DND-41 (cell line): ENCODE measurements around the gene ADARB2.

ENCODE experiments used
- EZH2 ChIP-seq: IDR thresholded peaks from 3 replicates; pipeline ENCODE4 v1.6.1; 2012; ENCODE audit warnings: borderline replicate concordance, low read depth, mild to moderate bottlenecking, moderate library complexity, low read length, inconsistent platforms; ENCODE audit not compliant: severe bottlenecking
- TF ChIP-seq, protein P1 (sequence below): IDR thresholded peaks from 2 replicates; pipeline ENCODE4 v1.5.1; 2012; ENCODE audit warnings: borderline replicate concordance, low read length, moderate library complexity, mild to moderate bottlenecking; ENCODE audit not compliant: poor library complexity, severe bottlenecking; ENCODE audit errors: extremely low read depth

DNA sequence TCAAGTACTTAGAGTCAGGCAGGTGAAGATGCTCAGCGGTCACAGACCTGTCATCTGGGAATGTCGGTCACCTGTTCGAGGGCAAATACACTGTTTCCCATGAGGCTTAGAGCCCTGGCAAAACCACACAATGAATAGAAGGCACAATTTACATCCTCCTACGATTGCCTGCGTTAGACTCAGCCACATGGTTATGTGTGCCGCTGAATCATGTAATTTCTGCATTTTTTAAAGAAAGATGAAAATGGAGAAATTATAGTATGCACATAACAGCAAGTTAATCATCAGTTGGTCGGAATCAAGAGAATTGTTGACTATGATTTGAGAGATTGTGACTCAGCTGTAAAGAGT is 158.2 kb downstream of the ADARB2 start:
- TF ChIP-seq, protein P1, sequence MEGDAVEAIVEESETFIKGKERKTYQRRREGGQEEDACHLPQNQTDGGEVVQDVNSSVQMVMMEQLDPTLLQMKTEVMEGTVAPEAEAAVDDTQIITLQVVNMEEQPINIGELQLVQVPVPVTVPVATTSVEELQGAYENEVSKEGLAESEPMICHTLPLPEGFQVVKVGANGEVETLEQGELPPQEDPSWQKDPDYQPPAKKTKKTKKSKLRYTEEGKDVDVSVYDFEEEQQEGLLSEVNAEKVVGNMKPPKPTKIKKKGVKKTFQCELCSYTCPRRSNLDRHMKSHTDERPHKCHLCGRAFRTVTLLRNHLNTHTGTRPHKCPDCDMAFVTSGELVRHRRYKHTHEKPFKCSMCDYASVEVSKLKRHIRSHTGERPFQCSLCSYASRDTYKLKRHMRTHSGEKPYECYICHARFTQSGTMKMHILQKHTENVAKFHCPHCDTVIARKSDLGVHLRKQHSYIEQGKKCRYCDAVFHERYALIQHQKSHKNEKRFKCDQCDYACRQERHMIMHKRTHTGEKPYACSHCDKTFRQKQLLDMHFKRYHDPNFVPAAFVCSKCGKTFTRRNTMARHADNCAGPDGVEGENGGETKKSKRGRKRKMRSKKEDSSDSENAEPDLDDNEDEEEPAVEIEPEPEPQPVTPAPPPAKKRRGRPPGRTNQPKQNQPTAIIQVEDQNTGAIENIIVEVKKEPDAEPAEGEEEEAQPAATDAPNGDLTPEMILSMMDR: no peak
- no peak for TF ChIP-seq EZH2
